Measurements from ENCODE around the gene ZBTB32. TPM values are rescaled to one million over a fixed set of nuclear protein-coding genes. Genes with fewer than 3 reads are reported as not detected.

Gene ZBTB32
- total and polyA plus RNA-seq, 2 of the 8 experiments (the other 6 are each of a cell fraction or from before 2014, with no cell fraction given) = 0.11 to 0.50 TPM

DNA sequence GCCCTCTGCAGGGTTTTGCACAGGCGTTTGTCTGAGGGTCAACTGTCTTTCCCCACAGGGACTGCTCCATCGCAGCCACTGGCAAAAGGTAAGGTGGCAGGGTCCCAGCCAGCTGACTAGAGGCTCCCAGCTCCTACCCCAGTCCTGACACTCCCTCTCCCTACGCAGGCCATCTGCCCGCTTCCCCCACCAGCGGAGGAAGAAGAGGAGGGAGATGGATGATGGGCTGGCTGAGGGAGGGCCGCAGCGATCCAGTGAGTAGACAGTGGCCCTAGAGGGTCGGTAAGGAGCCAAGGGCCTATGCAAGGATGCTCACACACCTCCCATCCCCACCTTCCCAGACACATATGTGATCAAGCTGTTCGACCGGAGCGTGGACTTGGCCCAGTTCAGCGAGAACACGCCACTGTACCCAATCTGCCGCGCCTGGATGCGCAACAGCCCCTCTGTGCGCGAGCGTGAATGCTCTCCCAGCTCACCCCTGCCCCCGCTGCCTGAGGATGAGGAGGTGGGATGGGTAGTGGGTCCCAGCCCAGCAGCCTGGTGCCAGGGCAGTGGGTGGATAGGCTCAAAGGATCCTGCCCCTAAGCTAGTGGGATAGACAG lies 48.5 kb downstream of the ZBTB32 start (continued):
- TF ChIP-seq, protein P1, sequence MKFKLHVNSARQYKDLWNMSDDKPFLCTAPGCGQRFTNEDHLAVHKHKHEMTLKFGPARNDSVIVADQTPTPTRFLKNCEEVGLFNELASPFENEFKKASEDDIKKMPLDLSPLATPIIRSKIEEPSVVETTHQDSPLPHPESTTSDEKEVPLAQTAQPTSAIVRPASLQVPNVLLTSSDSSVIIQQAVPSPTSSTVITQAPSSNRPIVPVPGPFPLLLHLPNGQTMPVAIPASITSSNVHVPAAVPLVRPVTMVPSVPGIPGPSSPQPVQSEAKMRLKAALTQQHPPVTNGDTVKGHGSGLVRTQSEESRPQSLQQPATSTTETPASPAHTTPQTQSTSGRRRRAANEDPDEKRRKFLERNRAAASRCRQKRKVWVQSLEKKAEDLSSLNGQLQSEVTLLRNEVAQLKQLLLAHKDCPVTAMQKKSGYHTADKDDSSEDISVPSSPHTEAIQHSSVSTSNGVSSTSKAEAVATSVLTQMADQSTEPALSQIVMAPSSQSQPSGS (IDR thresholded peaks at IDR 0.05; ENCODE audit: low read length) = no peak
- no peak for TF ChIP-seq SAP30 (IDR thresholded peaks at IDR 0.05; ENCODE audit: insufficient read depth, insufficient replicate concordance, low read length)
